Neuronal stem cell (in vitro differentiated cells): ENCODE results near the gene UBE2Q1.

ENCODE experiments used
- DNase-seq: peaks from one replicate; pipeline ENCODE4 v3.0.0-alpha.2; 2013; ENCODE audit warnings: low spot score
- H2AFZ ChIP-seq: one replicate; pipeline ENCODE4 v1.6.1; 2013; ENCODE audit warnings: mild to moderate bottlenecking, low read length, inconsistent platforms
- H2AK5ac ChIP-seq: 2 replicates; pipeline ENCODE4 v1.6.1; 2013; ENCODE audit warnings: low read depth, mild to moderate bottlenecking, inconsistent platforms, low read length, moderate library complexity, mixed read lengths
- H2BK120ac ChIP-seq: 2 replicates; pipeline ENCODE4 v1.6.1; 2013; ENCODE audit warnings: low read depth, mild to moderate bottlenecking, inconsistent platforms, low read length, moderate library complexity, mixed read lengths
- H2BK12ac ChIP-seq: one replicate; pipeline ENCODE4 v1.6.1; 2013; ENCODE audit warnings: low read length, inconsistent platforms
- H2BK15ac ChIP-seq: 2 replicates; pipeline ENCODE4 v1.6.1; 2013; ENCODE audit warnings: mild to moderate bottlenecking, low read length, inconsistent platforms, mixed read lengths
- H2BK5ac ChIP-seq: one replicate; pipeline ENCODE4 v1.6.1; 2013; ENCODE audit warnings: inconsistent platforms, mild to moderate bottlenecking, low read length, moderate library complexity
- H3K14ac ChIP-seq: one replicate; pipeline ENCODE4 v1.6.1; 2013; ENCODE audit warnings: low read length, inconsistent platforms
- H3K18ac ChIP-seq: 2 replicates; pipeline ENCODE4 v1.6.1; 2013; ENCODE audit warnings: low read length, inconsistent platforms
- H3K23ac ChIP-seq: 2 replicates; pipeline ENCODE4 v1.6.1; 2013; ENCODE audit warnings: low read depth, mild to moderate bottlenecking, mixed read lengths, low read length, inconsistent platforms; ENCODE audit not compliant: poor library complexity
- H3K27ac ChIP-seq: replicated peaks from 3 replicates; pipeline ENCODE4 v1.5.1; 2013; ENCODE audit warnings: low read length, inconsistent platforms
- H3K27me3 ChIP-seq, 3 experiments: 2 replicates each; pipeline ENCODE4 v1.6.1; 2013; ENCODE audit warnings: low read length in 3 of 3, mild to moderate bottlenecking in 2 of 3, inconsistent platforms in 1 of 3, low read depth in 1 of 3, mixed read lengths in 1 of 3, moderate library complexity in 1 of 3; ENCODE audit not compliant: control insufficient read depth in 3 of 3, insufficient read depth in 3 of 3
- H3K36me3 ChIP-seq, 2 donors: replicated peaks in 1 of 2; 2 replicates each; pipeline ENCODE4 v1.6.1; 2013; ENCODE audit warnings: low read length in 2 of 2; ENCODE audit not compliant: control insufficient read depth in 2 of 2, insufficient read depth in 2 of 2
- H3K4ac ChIP-seq: 2 replicates; pipeline ENCODE4 v1.6.1; 2013; ENCODE audit warnings: inconsistent platforms, mild to moderate bottlenecking, low read length, moderate library complexity
- H3K4me1 ChIP-seq, 2 donors: 1 replicate in 1 of 2; 2 replicates in 1 of 2; pipeline ENCODE4 v1.6.1; 2013; ENCODE audit warnings: low read length in 2 of 2, low read depth in 1 of 2; ENCODE audit not compliant: control insufficient read depth in 2 of 2, insufficient read depth in 1 of 2
- H3K4me2 ChIP-seq: one replicate; pipeline ENCODE4 v1.6.1; 2013; ENCODE audit warnings: mild to moderate bottlenecking, low read length, inconsistent platforms; ENCODE audit not compliant: insufficient read depth, poor library complexity, severe bottlenecking
- H3K4me3 ChIP-seq, 2 donors: 2 replicates each; pipeline ENCODE4 v1.5.1; 2013; ENCODE audit warnings: low read length in 2 of 2, mild to moderate bottlenecking in 2 of 2, inconsistent platforms in 1 of 2, moderate library complexity in 1 of 2
- H3K79me1 ChIP-seq: one replicate; pipeline ENCODE4 v1.6.1; 2013; ENCODE audit warnings: low read depth, mild to moderate bottlenecking, inconsistent platforms, low read length, moderate library complexity
- H3K9ac ChIP-seq: one replicate; pipeline ENCODE4 v1.6.1; 2013; ENCODE audit warnings: mild to moderate bottlenecking, low read depth, low read length, inconsistent platforms; ENCODE audit not compliant: poor library complexity
- H3K9me3 ChIP-seq, 2 donors: replicated peaks in 1 of 2; 2 replicates each; pipeline versions ENCODE3 to v1.6.1; 2013; ENCODE audit warnings: low read length in 2 of 2, mild to moderate bottlenecking in 2 of 2, inconsistent platforms in 1 of 2, low read depth in 1 of 2, mixed read lengths in 1 of 2, moderate library complexity in 1 of 2; ENCODE audit not compliant: control insufficient read depth in 2 of 2, insufficient read depth in 1 of 2
- H4K8ac ChIP-seq: one replicate; pipeline ENCODE4 v1.6.1; 2013; ENCODE audit warnings: low read depth, mild to moderate bottlenecking, inconsistent platforms, low read length, moderate library complexity
- H4K91ac ChIP-seq: one replicate; pipeline ENCODE4 v1.6.1; 2013; ENCODE audit warnings: low read length, low read depth, mild to moderate bottlenecking, inconsistent platforms; ENCODE audit not compliant: poor library complexity
- WGBS, 2 donors: extraction: QIAGEN DNeasy Blood & Tissue Kit; methylation state at CpG; one replicate each; pipeline ENCODE4 v1.1.7; 2013; ENCODE audit warnings: missing lambda C conversion rate in 2 of 2, mixed read lengths in 1 of 2; ENCODE audit not compliant: insufficient read length in 2 of 2, insufficient replicate concordance in 1 of 2; ENCODE audit errors: extremely low coverage in 2 of 2; 5-methylcytosine and 5-hydroxymethylcytosine counted together

Gene UBE2Q1

DNA sequence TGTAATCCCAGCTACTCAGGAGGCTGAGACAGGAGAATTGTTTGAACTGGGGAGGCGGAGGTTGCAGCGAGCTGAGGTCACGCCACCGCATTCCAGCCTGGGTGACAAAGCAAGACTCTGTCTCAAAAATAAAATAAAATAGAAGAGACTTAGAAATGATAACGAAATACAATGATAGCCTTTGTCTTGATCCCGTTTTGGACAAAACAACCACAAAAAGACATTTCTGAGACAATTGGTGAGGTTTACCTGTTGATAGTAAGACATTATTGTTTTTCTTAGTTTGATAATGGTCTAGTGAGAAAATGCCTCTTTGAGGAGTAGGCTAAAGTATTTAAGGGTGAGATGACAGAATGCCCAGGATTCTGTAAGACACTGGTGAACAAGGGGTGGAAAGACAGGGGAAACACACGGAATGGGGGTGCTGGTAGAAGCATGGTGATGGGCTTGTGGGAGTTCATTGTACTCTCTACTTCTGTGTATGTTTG is 44.4 kb downstream of the UBE2Q1 start:
- no peak for DNase-seq
- WGBS, 2 donors, result no CpG with 5 or more reads among the region's 7 CpGs
- Histone ChIP-seq H3K27ac (no peak overlapping the region), H4K8ac (no peak overlapping the region), H3K4me1 (no peaks in the 10 kb centered on the region), H3K14ac (no peak overlapping the region), H2BK120ac (no peak overlapping the region), H3K9ac (no peak overlapping the region), H3K4me3 (no peak overlapping the region), H2AFZ (no peak overlapping the region), H3K4me2 (no peak overlapping the region), H3K23ac (no peak overlapping the region), H3K4ac (no peak overlapping the region), H2BK15ac (no peak overlapping the region), H3K79me1 (no peaks in the 10 kb centered on the region), H3K36me3 (no peaks in the 10 kb centered on the region), H4K91ac (no peak overlapping the region), H2AK5ac (no peak overlapping the region), H2BK5ac (no peak overlapping the region), H3K27me3 (peaks cover 0 to 27% (median 0%) of the 10 kb centered on the region in 3 experiments), H2BK12ac (no peak overlapping the region), H3K9me3 (no peaks in the 10 kb centered on the region), H3K18ac (no peak overlapping the region)

DNA sequence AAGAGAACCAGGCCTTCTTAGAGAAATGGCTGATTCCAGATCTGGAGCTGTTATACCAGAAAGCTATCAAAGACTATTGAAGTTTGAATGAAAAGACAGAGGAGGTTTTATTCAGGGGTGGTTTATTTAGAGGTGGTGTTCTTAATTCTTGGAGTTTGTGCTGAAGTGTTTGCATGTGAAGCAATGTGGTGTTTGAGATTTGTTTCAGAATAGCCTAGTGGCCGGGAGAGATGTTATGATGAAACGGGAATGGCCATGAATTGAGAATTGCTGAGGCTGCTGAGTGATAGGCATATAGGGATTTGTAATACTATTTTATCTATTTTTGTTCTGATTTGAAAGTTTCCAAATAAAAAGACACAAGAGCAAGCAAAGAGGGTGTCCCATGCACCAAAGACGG is 45.7 kb downstream of the UBE2Q1 start:
- Histone ChIP-seq H3K9ac (no peak overlapping the region), H3K14ac (no peak overlapping the region), H3K36me3 (no peaks in the 10 kb centered on the region), H3K4ac (no peak overlapping the region), H3K4me2 (no peak overlapping the region), H2BK12ac (no peak overlapping the region), H2AK5ac (no peak overlapping the region), H2AFZ (no peak overlapping the region), H3K4me3 (no peak overlapping the region), H4K91ac (no peak overlapping the region), H3K27ac (no peak overlapping the region), H3K27me3 (peaks cover 0 to 32% (median 0%) of the 10 kb centered on the region in 3 experiments), H3K4me1 (no peaks in the 10 kb centered on the region), H2BK120ac (no peak overlapping the region), H2BK5ac (no peak overlapping the region), H3K23ac (no peak overlapping the region), H4K8ac (no peak overlapping the region), H3K9me3 (no peaks in the 10 kb centered on the region), H2BK15ac (no peak overlapping the region), H3K79me1 (no peaks in the 10 kb centered on the region), H3K18ac (no peak overlapping the region)
- no CpG with 5 or more reads among the region's 3 CpGs for WGBS, 2 donors
- DNase-seq, result no peak

DNA sequence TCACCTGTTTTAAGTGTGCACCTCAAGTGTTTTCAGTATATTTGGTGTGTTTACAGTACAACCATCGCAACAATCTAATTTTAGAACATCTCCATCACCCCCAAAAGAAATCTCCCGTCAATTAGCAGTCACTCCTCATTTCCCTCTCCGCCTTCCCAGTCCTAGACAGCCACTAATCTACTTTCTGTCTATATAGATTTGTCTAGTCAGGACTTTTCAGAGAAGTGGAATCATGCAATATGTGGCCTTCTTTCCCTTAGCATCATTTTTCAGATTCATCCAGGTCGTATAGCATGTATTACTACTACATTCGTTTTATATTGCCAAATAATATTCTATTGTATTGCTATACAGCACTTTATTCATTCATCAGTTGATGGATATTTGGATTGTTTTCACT is 54.6 kb downstream of the UBE2Q1 start:
- Histone ChIP-seq H4K8ac (no peak overlapping the region), H3K4me3 (no peak overlapping the region), H3K23ac (no peak overlapping the region), H3K27ac (no peak overlapping the region), H3K9me3 (peaks cover 8 to 18% of the 10 kb centered on the region in 2 donors), H3K18ac (no peak overlapping the region), H3K4me2 (no peak overlapping the region), H3K4ac (no peak overlapping the region), H2BK5ac (no peak overlapping the region), H3K14ac (no peak overlapping the region), H3K27me3 (peaks cover 29 to 84% (median 48%) of the 10 kb centered on the region in 3 experiments), H3K4me1 (no peaks in the 10 kb centered on the region), H3K9ac (no peak overlapping the region), H2BK120ac (no peak overlapping the region), H3K79me1 (no peaks in the 10 kb centered on the region), H2AK5ac (no peak overlapping the region), H2BK15ac (no peak overlapping the region), H4K91ac (no peak overlapping the region), H2AFZ (no peak overlapping the region), H3K36me3 (no peaks in the 10 kb centered on the region), H2BK12ac (no peak overlapping the region)
- WGBS, 2 donors, result no CpG with 5 or more reads among the region's 5 CpGs
- no peak for DNase-seq

GRCh38 chr1:154502744-154503115 is 55.7 kb downstream of the UBE2Q1 start:
- H2AK5ac ChIP-seq, result no peak overlapping the region
- H4K91ac ChIP-seq, result no peak overlapping the region
- H2BK15ac ChIP-seq, result no peak overlapping the region
- no peak for DNase-seq
- H2BK120ac ChIP-seq, result no peak overlapping the region
- H3K9ac ChIP-seq, result no peak overlapping the region
- H2AFZ ChIP-seq, result peak overlapping the region; percentile 80
- H3K79me1 ChIP-seq, result no peaks in the 10 kb centered on the region
- peaks cover 8 to 18% of the 10 kb centered on the region in 2 donors for H3K9me3 ChIP-seq
- peak overlapping the region; percentile 71 for H3K23ac ChIP-seq
- H4K8ac ChIP-seq, result no peak overlapping the region
- H3K27ac ChIP-seq, result no peak overlapping the region
- H3K4ac ChIP-seq, result no peak overlapping the region
- peaks cover 29 to 79% (median 48%) of the 10 kb centered on the region in 3 experiments for H3K27me3 ChIP-seq
- peak overlapping the region in 1 of 2 donors; percentile 40 for H3K4me3 ChIP-seq
- no CpG with 5 or more reads among the region's 43 CpGs for WGBS, 2 donors
- H2BK5ac ChIP-seq, result no peak overlapping the region
- H3K4me1 ChIP-seq, result no peaks in the 10 kb centered on the region
- H3K36me3 ChIP-seq, result no peaks in the 10 kb centered on the region
- H3K18ac ChIP-seq, result peak overlapping the region; percentile 65
- no peak overlapping the region for H3K14ac ChIP-seq
- H3K4me2 ChIP-seq, result no peak overlapping the region
- no peak overlapping the region for H2BK12ac ChIP-seq
